Fibroblast of gingiva (primary cell): ENCODE measurements around the gene FBXW9.
"Not testable (repeated sequence)": the region's sequence is repeated elsewhere in the genome, so short reads cannot be mapped to it uniquely, and the experiment has no call there.

ENCODE experiments used
- DNase-seq: peaks from one replicate; pipeline ENCODE4 v3.0.0-alpha.2; 2011; ENCODE audit warnings: low read depth

Gene FBXW9

GRCh38 chr19:12715102-12715501, 18.7 kb upstream of the FBXW9 start:
- DNase-seq: no peak

- DNase-seq: not testable (repeated sequence)
Measured at GRCh38 chr19:12713304-12713703, 16.9 kb upstream of the FBXW9 start.

GRCh38 chr19:12712077-12712476, 15.6 kb upstream of the FBXW9 start:
- DNase-seq: not testable (repeated sequence)

- DNase-seq: no peak
Measured at GRCh38 chr19:12711187-12711586, 14.8 kb upstream of the FBXW9 start.

- DNase-seq: no peak
Measured at GRCh38 chr19:12708641-12709040, 12.2 kb upstream of the FBXW9 start.

- DNase-seq: no peak
Measured at GRCh38 chr19:12706332-12706718, 9.9 kb upstream of the FBXW9 start.

GRCh38 chr19:12705654-12706331, 9.4 kb upstream of the FBXW9 start:
- no peak for DNase-seq

- DNase-seq: no peak
Measured at GRCh38 chr19:12705169-12705568, 8.7 kb upstream of the FBXW9 start.

GRCh38 chr19:12703046-12703445, 6.6 kb upstream of the FBXW9 start:
- DNase-seq: no peak

GRCh38 chr19:12701596-12702282, 5.3 kb upstream of the FBXW9 start:
- DNase-seq: no peak

- DNase-seq: no peak
Measured at GRCh38 chr19:12698138-12698537, 1.7 kb upstream of the FBXW9 start.

GRCh38 chr19:12697425-12697824, 994 bp upstream of the FBXW9 start:
- not testable (repeated sequence) for DNase-seq

- no peak for DNase-seq
Measured at GRCh38 chr19:12695997-12696365, 450 bp downstream of the FBXW9 start.

- no peak for DNase-seq
Measured at GRCh38 chr19:12695514-12695913, 917 bp downstream of the FBXW9 start.

GRCh38 chr19:12695096-12695495, 1.3 kb downstream of the FBXW9 start:
- DNase-seq: no peak

GRCh38 chr19:12694641-12695040, 1.8 kb downstream of the FBXW9 start:
- no peak for DNase-seq

- no peak for DNase-seq
Measured at GRCh38 chr19:12692960-12693359, 3.5 kb downstream of the FBXW9 start.

GRCh38 chr19:12689581-12690216, 6.7 kb downstream of the FBXW9 start:
- DNase-seq: no peak

- no peak for DNase-seq
Measured at GRCh38 chr19:12689012-12689411, 7.4 kb downstream of the FBXW9 start.

GRCh38 chr19:12687496-12688196, 8.8 kb downstream of the FBXW9 start, which contains the start of gene GNG14:
Gene GNG14, plus strand, starts transcription at chr19:12687998. Its CDS starts 51 bp downstream, at chr19:12688049.
- DNase-seq: no peak

GRCh38 chr19:12685831-12686230, 10.6 kb downstream of the FBXW9 start:
- DNase-seq: no peak
